Skeletal muscle satellite cell (primary cell): Measurements from ENCODE around the gene MCF2L.

Source experiments
- H3K27me3 ChIP-seq: 2 replicates; pipeline ENCODE4 v1.7.0; 2013; ENCODE audit warnings: low read length; ENCODE audit not compliant: control insufficient read depth, insufficient read depth
- H3K36me3 ChIP-seq: 2 replicates; pipeline ENCODE4 v1.7.0; 2013; ENCODE audit warnings: mild to moderate bottlenecking, control low read depth, low read length; ENCODE audit not compliant: insufficient read depth
- H3K4me1 ChIP-seq: 2 replicates; pipeline ENCODE4 v1.7.0; 2013; ENCODE audit warnings: low read length; ENCODE audit not compliant: control insufficient read depth, insufficient read depth
- H3K4me2 ChIP-seq: 2 replicates; pipeline ENCODE4 v1.7.0; 2013; ENCODE audit warnings: mild to moderate bottlenecking, low read length
- H3K4me3 ChIP-seq: 2 replicates; pipeline ENCODE4 v1.7.0; 2013; ENCODE audit warnings: low read length
- H3K9ac ChIP-seq: 2 replicates; pipeline ENCODE4 v1.7.0; 2013; ENCODE audit warnings: mild to moderate bottlenecking, low read depth, low read length, moderate library complexity
- H3K9me3 ChIP-seq: replicated peaks from 2 replicates; pipeline ENCODE4 v1.7.0; 2013; ENCODE audit warnings: mild to moderate bottlenecking, control low read depth, low read length

The MCF2L gene

GRCh38 chr13:112984954-112985802, 16.2 kb downstream of the MCF2L start:
- Histone ChIP-seq H3K4me3 (no peak overlapping the region), H3K4me2 (no peak overlapping the region), H3K9me3 (no peaks in the 10 kb centered on the region), H3K27me3 (peaks cover 64% of the 10 kb centered on the region), H3K36me3 (no peaks in the 10 kb centered on the region), H3K9ac (no peak overlapping the region), H3K4me1 (no peaks in the 10 kb centered on the region)

- no peak overlapping the region for H3K9ac ChIP-seq
- H3K4me2 ChIP-seq, result no peak overlapping the region
- H3K27me3 ChIP-seq, result peaks cover 59% of the 10 kb centered on the region
- no peaks in the 10 kb centered on the region for H3K36me3 ChIP-seq
- no peaks in the 10 kb centered on the region for H3K9me3 ChIP-seq
- no peaks in the 10 kb centered on the region for H3K4me1 ChIP-seq
- no peak overlapping the region for H3K4me3 ChIP-seq
These were observed 16.9 kb downstream of the MCF2L start for GRCh38 chr13:112985803-112986408.

- Histone ChIP-seq H3K4me3 (no peak overlapping the region), H3K4me1 (no peaks in the 10 kb centered on the region), H3K4me2 (no peak overlapping the region), H3K9ac (no peak overlapping the region), H3K9me3 (no peaks in the 10 kb centered on the region), H3K36me3 (no peaks in the 10 kb centered on the region), H3K27me3 (peaks cover 57% of the 10 kb centered on the region)
These were observed 17.5 kb downstream of the MCF2L start for GRCh38 chr13:112986470-112986869.

GRCh38 chr13:112986946-112987681, 18.1 kb downstream of the MCF2L start:
- Histone ChIP-seq H3K36me3 (no peaks in the 10 kb centered on the region), H3K4me3 (no peak overlapping the region), H3K9ac (no peak overlapping the region), H3K4me1 (peaks cover 4% of the 10 kb centered on the region), H3K9me3 (no peaks in the 10 kb centered on the region), H3K4me2 (no peak overlapping the region), H3K27me3 (peaks cover 54% of the 10 kb centered on the region)

GRCh38 chr13:112987682-112988024, 18.6 kb downstream of the MCF2L start:
- H3K4me2 ChIP-seq, result no peak overlapping the region
- no peaks in the 10 kb centered on the region for H3K9me3 ChIP-seq
- no peak overlapping the region for H3K4me3 ChIP-seq
- H3K9ac ChIP-seq, result no peak overlapping the region
- H3K4me1 ChIP-seq, result peaks cover 6% of the 10 kb centered on the region
- H3K27me3 ChIP-seq, result peaks cover 54% of the 10 kb centered on the region
- H3K36me3 ChIP-seq, result no peaks in the 10 kb centered on the region

- H3K4me3 ChIP-seq, result no peak overlapping the region
- H3K4me2 ChIP-seq, result no peak overlapping the region
- peaks cover 38% of the 10 kb centered on the region for H3K27me3 ChIP-seq
- no peaks in the 10 kb centered on the region for H3K36me3 ChIP-seq
- H3K9me3 ChIP-seq, result no peaks in the 10 kb centered on the region
- H3K4me1 ChIP-seq, result peaks cover 16% of the 10 kb centered on the region
- no peak overlapping the region for H3K9ac ChIP-seq
These were observed 21.8 kb downstream of the MCF2L start for GRCh38 chr13:112990783-112991182.

- Histone ChIP-seq H3K4me3 (no peak overlapping the region), H3K9ac (no peak overlapping the region), H3K4me1 (peaks cover 16% of the 10 kb centered on the region), H3K27me3 (peaks cover 39% of the 10 kb centered on the region), H3K36me3 (no peaks in the 10 kb centered on the region), H3K4me2 (no peak overlapping the region), H3K9me3 (no peaks in the 10 kb centered on the region)
These were observed 22.6 kb downstream of the MCF2L start for GRCh38 chr13:112991609-112992008.

GRCh38 chr13:112992931-112993680, 24.1 kb downstream of the MCF2L start:
- Histone ChIP-seq H3K36me3 (no peaks in the 10 kb centered on the region), H3K4me1 (peaks cover 16% of the 10 kb centered on the region), H3K27me3 (peaks cover 42% of the 10 kb centered on the region), H3K9me3 (no peaks in the 10 kb centered on the region), H3K9ac (no peak overlapping the region), H3K4me3 (no peak overlapping the region), H3K4me2 (no peak overlapping the region)

- H3K4me3 ChIP-seq, result peak overlapping the region; percentile 60
- H3K27me3 ChIP-seq, result peaks cover 47% of the 10 kb centered on the region
- peak overlapping the region; percentile 80 for H3K4me2 ChIP-seq
- H3K4me1 ChIP-seq, result peaks cover 16% of the 10 kb centered on the region
- H3K36me3 ChIP-seq, result no peaks in the 10 kb centered on the region
- no peaks in the 10 kb centered on the region for H3K9me3 ChIP-seq
- H3K9ac ChIP-seq, result peak overlapping the region; percentile 51
These were observed 25.2 kb downstream of the MCF2L start for GRCh38 chr13:112994084-112994780.

- Histone ChIP-seq H3K9ac (no peak overlapping the region), H3K4me2 (peak overlapping the region; percentile 80), H3K9me3 (no peaks in the 10 kb centered on the region), H3K4me3 (no peak overlapping the region), H3K36me3 (no peaks in the 10 kb centered on the region), H3K27me3 (peaks cover 46% of the 10 kb centered on the region), H3K4me1 (peaks cover 16% of the 10 kb centered on the region)
These were observed 25.9 kb downstream of the MCF2L start for GRCh38 chr13:112994781-112995355.
